Measurements from ENCODE around the gene UHRF1. TPM values are rescaled to one million over a fixed set of nuclear protein-coding genes. Genes with fewer than 3 reads are reported as not detected.

The UHRF1 gene
- total and polyA plus RNA-seq, 2 donors from 2014 or later: 0.19 to 3.1 TPM

- H3K9ac ChIP-seq (ENCODE audit: low read length in 3 of 3): no peak overlapping the region
- DNase-seq (peak in 1 of 5 donors; percentile 26), FAIRE-seq (no peak)
- H3K27me3 ChIP-seq (ENCODE audit: control insufficient read depth, insufficient read depth, low read length): no peaks in the 10 kb centered on the region
- no peak overlapping the region for H3K4me3 ChIP-seq (ENCODE audit: low read length in 3 of 3)
- intact Hi-C loops (cut with DNase I): loop anchor here (5.0 kb wide), 1 partner anchor 38 kb away; no protein-coding TSS in a partner anchor
- no peak overlapping the region for H3K27ac ChIP-seq (ENCODE audit: low read depth in 2 of 2, low read length in 2 of 2)
- TF ChIP-seq CTCF (IDR thresholded peaks at IDR 0.05; ENCODE audit: borderline replicate concordance, extremely low read depth, insufficient read depth): no peak
- H3K36me3 ChIP-seq (ENCODE audit: control insufficient read depth in 2 of 3, insufficient read depth in 3 of 3, low read length in 3 of 3): no peaks in the 10 kb centered on the region
- peaks cover 0 to 15% (median 13%) of the 10 kb centered on the region in 3 donors for H3K4me1 ChIP-seq (ENCODE audit: control insufficient read depth in 2 of 3, insufficient read depth in 2 of 3, low read depth in 1 of 3, low read length in 3 of 3)
- H3K9me3 ChIP-seq (ENCODE audit: control insufficient read depth in 2 of 3, insufficient read depth in 1 of 3, low read length in 3 of 3): no peaks in the 10 kb centered on the region
Observed at GRCh38 chr19:4914736-4915501, 5.6 kb downstream of the UHRF1 start.

- Histone ChIP-seq H3K27me3 (ENCODE audit: control insufficient read depth, insufficient read depth, low read length) (no peaks in the 10 kb centered on the region), H3K4me1 (ENCODE audit: control insufficient read depth in 2 of 3, insufficient read depth in 2 of 3, low read depth in 1 of 3, low read length in 3 of 3) (peaks cover 0 to 5% (median 2%) of the 10 kb centered on the region in 3 donors), H3K4me3 (ENCODE audit: low read length in 3 of 3) (no peak overlapping the region), H3K9me3 (ENCODE audit: control insufficient read depth in 2 of 3, insufficient read depth in 1 of 3, low read length in 3 of 3) (no peaks in the 10 kb centered on the region), H3K9ac (ENCODE audit: low read length in 3 of 3) (no peak overlapping the region), H3K27ac (ENCODE audit: low read depth in 2 of 2, low read length in 2 of 2) (no peak overlapping the region), H3K36me3 (ENCODE audit: control insufficient read depth in 2 of 3, insufficient read depth in 3 of 3, low read length in 3 of 3) (no peaks in the 10 kb centered on the region)
- no peak for FAIRE-seq
- no peak for DNase-seq
- intact Hi-C loops (cut with DNase I): no loop called here
- no peak for TF ChIP-seq CTCF (IDR thresholded peaks at IDR 0.05; ENCODE audit: borderline replicate concordance, extremely low read depth, insufficient read depth)
Observed at GRCh38 chr19:4916292-4917082, 7.2 kb downstream of the UHRF1 start.

- intact Hi-C loops (cut with DNase I): no loop called here
- Histone ChIP-seq H3K4me1 (ENCODE audit: control insufficient read depth in 2 of 3, insufficient read depth in 2 of 3, low read depth in 1 of 3, low read length in 3 of 3) (no peaks in the 10 kb centered on the region), H3K9me3 (ENCODE audit: control insufficient read depth in 2 of 3, insufficient read depth in 1 of 3, low read length in 3 of 3) (no peaks in the 10 kb centered on the region), H3K4me3 (ENCODE audit: low read length in 3 of 3) (no peak overlapping the region), H3K9ac (ENCODE audit: low read length in 3 of 3) (no peak overlapping the region), H3K36me3 (ENCODE audit: control insufficient read depth in 2 of 3, insufficient read depth in 3 of 3, low read length in 3 of 3) (no peaks in the 10 kb centered on the region), H3K27ac (ENCODE audit: low read depth in 2 of 2, low read length in 2 of 2) (no peak overlapping the region), H3K27me3 (ENCODE audit: control insufficient read depth, insufficient read depth, low read length) (no peaks in the 10 kb centered on the region)
- FAIRE-seq: no peak
- TF ChIP-seq CTCF (IDR thresholded peaks at IDR 0.05; ENCODE audit: borderline replicate concordance, extremely low read depth, insufficient read depth): no peak
- no peak for DNase-seq
Observed at GRCh38 chr19:4922530-4923275, 13.4 kb downstream of the UHRF1 start.
